ENCODE data around the gene ZC3H10. TPM values are rescaled to one million over a fixed set of nuclear protein-coding genes. Genes with fewer than 3 reads are reported as not detected.

Gene ZC3H10
- total and polyA plus RNA-seq, 4 donors, result 1.3 to 5.2 (median 1.9) TPM

DNA sequence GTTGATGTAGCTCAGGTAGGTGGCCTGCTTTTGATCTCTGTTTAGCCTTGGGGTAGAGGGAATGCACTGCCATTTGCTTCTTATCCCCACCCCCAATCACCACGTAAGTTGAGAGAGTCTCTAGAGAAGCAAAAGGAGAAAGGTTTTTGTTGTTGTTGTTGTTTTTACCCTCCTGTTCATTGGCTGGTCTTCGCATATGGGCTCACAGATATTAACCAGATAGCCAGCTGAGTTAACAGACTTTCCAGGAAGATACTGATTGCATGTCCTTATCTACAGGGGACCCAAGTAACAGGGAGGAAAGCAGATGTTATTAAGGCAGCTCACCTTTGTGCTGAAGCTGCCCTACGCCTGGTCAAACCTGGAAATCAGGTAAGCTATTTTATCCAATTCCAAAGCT, 10.8 kb upstream of the ZC3H10 start:
- no peak overlapping the region for H3K27ac ChIP-seq (ENCODE audit: low read depth in 1 of 2, low read length in 2 of 2)
- no peak for TF ChIP-seq HNF4A (conservative IDR thresholded peaks at IDR 0.05)
- TF ChIP-seq, protein P1, sequence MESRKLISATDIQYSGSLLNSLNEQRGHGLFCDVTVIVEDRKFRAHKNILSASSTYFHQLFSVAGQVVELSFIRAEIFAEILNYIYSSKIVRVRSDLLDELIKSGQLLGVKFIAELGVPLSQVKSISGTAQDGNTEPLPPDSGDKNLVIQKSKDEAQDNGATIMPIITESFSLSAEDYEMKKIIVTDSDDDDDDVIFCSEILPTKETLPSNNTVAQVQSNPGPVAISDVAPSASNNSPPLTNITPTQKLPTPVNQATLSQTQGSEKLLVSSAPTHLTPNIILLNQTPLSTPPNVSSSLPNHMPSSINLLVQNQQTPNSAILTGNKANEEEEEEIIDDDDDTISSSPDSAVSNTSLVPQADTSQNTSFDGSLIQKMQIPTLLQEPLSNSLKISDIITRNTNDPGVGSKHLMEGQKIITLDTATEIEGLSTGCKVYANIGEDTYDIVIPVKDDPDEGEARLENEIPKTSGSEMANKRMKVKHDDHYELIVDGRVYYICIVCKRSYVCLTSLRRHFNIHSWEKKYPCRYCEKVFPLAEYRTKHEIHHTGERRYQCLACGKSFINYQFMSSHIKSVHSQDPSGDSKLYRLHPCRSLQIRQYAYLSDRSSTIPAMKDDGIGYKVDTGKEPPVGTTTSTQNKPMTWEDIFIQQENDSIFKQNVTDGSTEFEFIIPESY (IDR thresholded peaks at IDR 0.05), result no peak
- TF ChIP-seq YY1 (IDR thresholded peaks at IDR 0.05), result no peak
- TF ChIP-seq EGR1 (IDR thresholded peaks at IDR 0.05; ENCODE audit: low read depth in 2 of 2), result no peak
- TF ChIP-seq, protein P2, sequence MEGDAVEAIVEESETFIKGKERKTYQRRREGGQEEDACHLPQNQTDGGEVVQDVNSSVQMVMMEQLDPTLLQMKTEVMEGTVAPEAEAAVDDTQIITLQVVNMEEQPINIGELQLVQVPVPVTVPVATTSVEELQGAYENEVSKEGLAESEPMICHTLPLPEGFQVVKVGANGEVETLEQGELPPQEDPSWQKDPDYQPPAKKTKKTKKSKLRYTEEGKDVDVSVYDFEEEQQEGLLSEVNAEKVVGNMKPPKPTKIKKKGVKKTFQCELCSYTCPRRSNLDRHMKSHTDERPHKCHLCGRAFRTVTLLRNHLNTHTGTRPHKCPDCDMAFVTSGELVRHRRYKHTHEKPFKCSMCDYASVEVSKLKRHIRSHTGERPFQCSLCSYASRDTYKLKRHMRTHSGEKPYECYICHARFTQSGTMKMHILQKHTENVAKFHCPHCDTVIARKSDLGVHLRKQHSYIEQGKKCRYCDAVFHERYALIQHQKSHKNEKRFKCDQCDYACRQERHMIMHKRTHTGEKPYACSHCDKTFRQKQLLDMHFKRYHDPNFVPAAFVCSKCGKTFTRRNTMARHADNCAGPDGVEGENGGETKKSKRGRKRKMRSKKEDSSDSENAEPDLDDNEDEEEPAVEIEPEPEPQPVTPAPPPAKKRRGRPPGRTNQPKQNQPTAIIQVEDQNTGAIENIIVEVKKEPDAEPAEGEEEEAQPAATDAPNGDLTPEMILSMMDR (IDR thresholded peaks at IDR 0.05; ENCODE audit: low read depth, low read length, missing input control), result no peak
- no peak for TF ChIP-seq JUND (IDR thresholded peaks at IDR 0.05)
- H3K27me3 ChIP-seq (ENCODE audit: control insufficient read depth in 4 of 4, insufficient read depth in 4 of 4, low read length in 3 of 4), result no peaks in the 10 kb centered on the region
- no peaks in the 10 kb centered on the region for H3K9me3 ChIP-seq (ENCODE audit: control insufficient read depth in 4 of 4, low read length in 3 of 4)
- H3K4me3 ChIP-seq (ENCODE audit: low read depth in 1 of 3, low read length in 3 of 3), result no peak overlapping the region
- 93% methylated on average over 3 of the region's 3 CpGs for WGBS
- H3K9ac ChIP-seq (ENCODE audit: low read depth in 1 of 2, low read length in 2 of 2), result no peak overlapping the region
- no peak for DNase-seq (ENCODE audit: low spot score)
- H3K36me3 ChIP-seq (ENCODE audit: control insufficient read depth in 4 of 4, insufficient read depth in 3 of 4, low read depth in 1 of 4, low read length in 3 of 4), result peaks cover 13 to 51% (median 46%) of the 10 kb centered on the region in 4 donors
- H3K4me1 ChIP-seq (ENCODE audit: control insufficient read depth in 4 of 4, insufficient read depth in 4 of 4, low read length in 3 of 4), result peaks cover 0 to 24% (median 13%) of the 10 kb centered on the region in 4 donors

- no peak for TF ChIP-seq HNF4A (conservative IDR thresholded peaks at IDR 0.05)
These were observed 7.5 kb upstream of the ZC3H10 start for GRCh38 chr12:56110571-56110970.

DNA sequence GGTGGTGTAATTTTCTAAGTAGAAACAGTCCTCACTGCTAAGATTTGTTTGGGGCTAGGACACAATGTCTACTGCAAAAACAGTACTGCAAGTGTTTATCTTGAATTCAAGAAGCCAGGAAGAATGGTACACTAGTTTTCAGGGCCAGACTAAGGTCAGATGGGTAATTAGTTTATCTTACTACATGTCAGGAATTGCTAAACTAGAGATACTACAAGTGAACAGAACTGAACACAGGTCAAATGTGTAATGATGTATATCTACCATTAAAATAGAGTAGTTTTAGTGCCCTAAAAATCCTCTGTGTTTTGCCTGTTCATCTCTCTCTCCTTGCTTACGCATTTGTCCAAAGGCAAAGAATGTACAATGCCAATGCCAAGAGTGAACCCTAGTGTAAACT, 4.0 kb upstream of the ZC3H10 start:
- Histone ChIP-seq H3K27me3 (ENCODE audit: control insufficient read depth in 4 of 4, insufficient read depth in 4 of 4, low read length in 3 of 4) (no peaks in the 10 kb centered on the region), H3K9ac (ENCODE audit: low read depth in 1 of 2, low read length in 2 of 2) (no peak overlapping the region), H3K36me3 (ENCODE audit: control insufficient read depth in 4 of 4, insufficient read depth in 3 of 4, low read depth in 1 of 4, low read length in 3 of 4) (peaks cover 11 to 40% (median 31%) of the 10 kb centered on the region in 4 donors), H3K9me3 (ENCODE audit: control insufficient read depth in 4 of 4, low read length in 3 of 4) (no peaks in the 10 kb centered on the region), H3K27ac (ENCODE audit: low read depth in 1 of 2, low read length in 2 of 2) (no peak overlapping the region), H3K4me3 (ENCODE audit: low read depth in 1 of 3, low read length in 3 of 3) (no peak overlapping the region), H3K4me1 (ENCODE audit: control insufficient read depth in 4 of 4, insufficient read depth in 4 of 4, low read length in 3 of 4) (peaks cover 5 to 16% (median 7%) of the 10 kb centered on the region in 4 donors)
- DNase-seq (ENCODE audit: low spot score), result no peak
- 100% methylated on average over 1 of the region's 1 CpG for whole genome bisulfite sequencing
- TF ChIP-seq HNF4G (IDR thresholded peaks at IDR 0.05) (no peak), YY1 (IDR thresholded peaks at IDR 0.05) (no peak), RXRA (IDR thresholded peaks at IDR 0.05) (no peak), HNF4A (conservative IDR thresholded peaks at IDR 0.05) (no peak), TAF1 (conservative IDR thresholded peaks at IDR 0.05) (no peak), FOXA1 (IDR thresholded peaks at IDR 0.05) (no peak), ATF3 (IDR thresholded peaks at IDR 0.05) (no peak), RAD21 (IDR thresholded peaks at IDR 0.05) (no peak), FOXA2 (IDR thresholded peaks at IDR 0.05) (no peak)
- TF ChIP-seq, protein P3, sequence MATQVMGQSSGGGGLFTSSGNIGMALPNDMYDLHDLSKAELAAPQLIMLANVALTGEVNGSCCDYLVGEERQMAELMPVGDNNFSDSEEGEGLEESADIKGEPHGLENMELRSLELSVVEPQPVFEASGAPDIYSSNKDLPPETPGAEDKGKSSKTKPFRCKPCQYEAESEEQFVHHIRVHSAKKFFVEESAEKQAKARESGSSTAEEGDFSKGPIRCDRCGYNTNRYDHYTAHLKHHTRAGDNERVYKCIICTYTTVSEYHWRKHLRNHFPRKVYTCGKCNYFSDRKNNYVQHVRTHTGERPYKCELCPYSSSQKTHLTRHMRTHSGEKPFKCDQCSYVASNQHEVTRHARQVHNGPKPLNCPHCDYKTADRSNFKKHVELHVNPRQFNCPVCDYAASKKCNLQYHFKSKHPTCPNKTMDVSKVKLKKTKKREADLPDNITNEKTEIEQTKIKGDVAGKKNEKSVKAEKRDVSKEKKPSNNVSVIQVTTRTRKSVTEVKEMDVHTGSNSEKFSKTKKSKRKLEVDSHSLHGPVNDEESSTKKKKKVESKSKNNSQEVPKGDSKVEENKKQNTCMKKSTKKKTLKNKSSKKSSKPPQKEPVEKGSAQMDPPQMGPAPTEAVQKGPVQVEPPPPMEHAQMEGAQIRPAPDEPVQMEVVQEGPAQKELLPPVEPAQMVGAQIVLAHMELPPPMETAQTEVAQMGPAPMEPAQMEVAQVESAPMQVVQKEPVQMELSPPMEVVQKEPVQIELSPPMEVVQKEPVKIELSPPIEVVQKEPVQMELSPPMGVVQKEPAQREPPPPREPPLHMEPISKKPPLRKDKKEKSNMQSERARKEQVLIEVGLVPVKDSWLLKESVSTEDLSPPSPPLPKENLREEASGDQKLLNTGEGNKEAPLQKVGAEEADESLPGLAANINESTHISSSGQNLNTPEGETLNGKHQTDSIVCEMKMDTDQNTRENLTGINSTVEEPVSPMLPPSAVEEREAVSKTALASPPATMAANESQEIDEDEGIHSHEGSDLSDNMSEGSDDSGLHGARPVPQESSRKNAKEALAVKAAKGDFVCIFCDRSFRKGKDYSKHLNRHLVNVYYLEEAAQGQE (IDR thresholded peaks at IDR 0.05), result no peak
- TF ChIP-seq, protein P1 (IDR thresholded peaks at IDR 0.05), result no peak
- TF ChIP-seq, protein P2 (IDR thresholded peaks at IDR 0.05; ENCODE audit: low read depth, low read length, missing input control), result no peak

More at GRCh38 chr12:56110571-56110970, 7.5 kb upstream of the ZC3H10 start:
- no peaks in the 10 kb centered on the region for H3K27me3 ChIP-seq (ENCODE audit: control insufficient read depth in 4 of 4, insufficient read depth in 4 of 4, low read length in 3 of 4)
- H3K27ac ChIP-seq (ENCODE audit: low read depth in 1 of 2, low read length in 2 of 2), result no peak overlapping the region
- peaks cover 13 to 61% (median 49%) of the 10 kb centered on the region in 4 donors for H3K36me3 ChIP-seq (ENCODE audit: control insufficient read depth in 4 of 4, insufficient read depth in 3 of 4, low read depth in 1 of 4, low read length in 3 of 4)
- DNase-seq (ENCODE audit: low spot score), result no peak
- no peak overlapping the region for H3K9ac ChIP-seq (ENCODE audit: low read depth in 1 of 2, low read length in 2 of 2)
- no peak overlapping the region for H3K4me3 ChIP-seq (ENCODE audit: low read depth in 1 of 3, low read length in 3 of 3)
- H3K4me1 ChIP-seq (ENCODE audit: control insufficient read depth in 4 of 4, insufficient read depth in 4 of 4, low read length in 3 of 4), result peaks cover 0 to 11% (median 7%) of the 10 kb centered on the region in 4 donors
- H3K9me3 ChIP-seq (ENCODE audit: control insufficient read depth in 4 of 4, low read length in 3 of 4), result no peaks in the 10 kb centered on the region
- whole genome bisulfite sequencing, result 94% methylated on average over 5 of the region's 5 CpGs

Measured in liver (tissue), 9 donors.